ENCODE measurements around the gene RBM24.

RBM24 gene

DNA sequence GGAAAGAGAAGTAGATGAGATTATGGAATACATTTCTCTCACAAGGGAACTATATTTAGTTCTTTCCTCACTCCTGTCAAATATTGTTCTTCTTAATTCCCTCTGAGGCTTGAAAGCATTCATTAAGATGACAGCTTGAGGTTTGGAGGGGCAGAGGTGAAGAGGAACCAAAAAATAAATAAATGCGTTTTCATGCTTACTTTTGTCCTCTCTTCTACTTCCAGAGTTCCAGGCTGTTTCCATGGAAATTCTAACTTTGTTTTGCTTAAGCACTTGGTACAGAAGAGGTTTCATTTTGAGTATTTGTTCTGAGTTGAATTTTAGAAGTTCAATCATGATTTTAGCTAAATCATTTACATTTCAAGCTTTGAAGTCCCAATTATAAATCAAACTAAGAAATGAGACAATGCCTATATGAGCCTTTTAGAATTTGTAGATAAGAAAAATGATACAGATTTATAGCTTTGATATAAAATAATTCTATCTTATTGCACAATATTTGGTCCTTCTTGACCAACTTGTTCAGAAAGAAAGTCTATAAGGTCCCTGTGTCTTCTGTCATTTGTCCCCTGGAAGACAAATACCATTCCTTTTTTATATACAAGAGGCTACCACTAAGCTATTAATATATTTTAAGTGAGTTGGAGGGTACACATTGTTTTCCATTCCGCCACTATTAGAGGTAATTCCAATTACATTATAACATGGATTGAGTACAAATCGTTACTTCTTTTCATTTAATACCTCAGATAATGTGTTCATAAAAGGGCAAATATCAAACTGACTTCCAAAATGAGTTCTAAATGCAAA lies 16.3 kb downstream of the RBM24 start:
- in situ Hi-C loops (cut with MboI; ENCODE audit: low pct_unique_long_range_greater_than_20kb, low sequenced_read_pairs, unreplicated experiment), result no loop called here
- TF ChIP-seq, protein P1, sequence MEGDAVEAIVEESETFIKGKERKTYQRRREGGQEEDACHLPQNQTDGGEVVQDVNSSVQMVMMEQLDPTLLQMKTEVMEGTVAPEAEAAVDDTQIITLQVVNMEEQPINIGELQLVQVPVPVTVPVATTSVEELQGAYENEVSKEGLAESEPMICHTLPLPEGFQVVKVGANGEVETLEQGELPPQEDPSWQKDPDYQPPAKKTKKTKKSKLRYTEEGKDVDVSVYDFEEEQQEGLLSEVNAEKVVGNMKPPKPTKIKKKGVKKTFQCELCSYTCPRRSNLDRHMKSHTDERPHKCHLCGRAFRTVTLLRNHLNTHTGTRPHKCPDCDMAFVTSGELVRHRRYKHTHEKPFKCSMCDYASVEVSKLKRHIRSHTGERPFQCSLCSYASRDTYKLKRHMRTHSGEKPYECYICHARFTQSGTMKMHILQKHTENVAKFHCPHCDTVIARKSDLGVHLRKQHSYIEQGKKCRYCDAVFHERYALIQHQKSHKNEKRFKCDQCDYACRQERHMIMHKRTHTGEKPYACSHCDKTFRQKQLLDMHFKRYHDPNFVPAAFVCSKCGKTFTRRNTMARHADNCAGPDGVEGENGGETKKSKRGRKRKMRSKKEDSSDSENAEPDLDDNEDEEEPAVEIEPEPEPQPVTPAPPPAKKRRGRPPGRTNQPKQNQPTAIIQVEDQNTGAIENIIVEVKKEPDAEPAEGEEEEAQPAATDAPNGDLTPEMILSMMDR (IDR thresholded peaks at IDR 0.05; ENCODE audit: extremely low read depth, insufficient read depth, missing control alignments), result no peak
- DNase-seq (ENCODE audit: low spot score), result no peak

DNA sequence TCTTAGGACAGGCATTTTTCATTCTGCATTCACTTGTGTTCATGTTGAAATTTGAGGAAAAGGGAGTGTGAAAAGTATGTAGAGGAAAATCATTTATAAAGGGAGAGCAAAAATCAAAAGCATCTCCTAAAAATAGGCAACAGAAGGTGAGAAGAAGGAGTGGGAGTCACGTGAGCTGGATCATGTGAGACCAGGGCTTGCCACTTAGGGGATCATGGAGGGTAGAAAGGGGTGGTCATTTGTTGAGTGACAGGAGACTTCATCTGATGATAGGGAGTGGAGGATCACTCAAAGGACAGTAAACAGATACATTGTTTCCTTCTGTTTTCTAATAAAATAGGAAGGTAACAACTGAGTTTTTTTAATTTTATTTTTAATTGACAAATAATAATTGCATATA lies 17.1 kb downstream of the RBM24 start:
- TF ChIP-seq, protein P1 (IDR thresholded peaks at IDR 0.05; ENCODE audit: extremely low read depth, insufficient read depth, missing control alignments), result no peak
- no peak for DNase-seq (ENCODE audit: low spot score)
- in situ Hi-C loops (cut with MboI; ENCODE audit: low pct_unique_long_range_greater_than_20kb, low sequenced_read_pairs, unreplicated experiment), result no loop called here

DNA sequence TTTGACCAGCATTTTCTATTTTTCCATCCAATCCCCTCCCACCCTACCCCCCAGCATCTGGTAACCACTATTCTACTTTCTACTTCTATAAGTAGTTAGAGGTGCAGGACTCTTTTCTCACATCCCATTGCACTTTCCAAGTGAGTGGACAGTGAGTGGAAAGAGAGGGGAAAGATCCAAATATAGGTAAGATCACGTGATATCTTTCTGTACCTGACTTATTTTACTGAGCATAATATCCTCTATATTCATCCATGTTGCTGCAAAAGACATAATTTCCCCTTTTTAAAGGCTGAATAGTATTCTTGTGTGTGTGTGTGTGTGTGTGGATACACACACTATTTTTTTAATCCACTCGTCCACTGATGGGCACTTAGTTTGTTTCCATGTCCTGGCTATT lies 18.1 kb downstream of the RBM24 start:
- no peak for DNase-seq (ENCODE audit: low spot score)
- TF ChIP-seq, protein P1 (IDR thresholded peaks at IDR 0.05; ENCODE audit: extremely low read depth, insufficient read depth, missing control alignments), result no peak
- in situ Hi-C loops (cut with MboI; ENCODE audit: low pct_unique_long_range_greater_than_20kb, low sequenced_read_pairs, unreplicated experiment), result no loop called here

DNA sequence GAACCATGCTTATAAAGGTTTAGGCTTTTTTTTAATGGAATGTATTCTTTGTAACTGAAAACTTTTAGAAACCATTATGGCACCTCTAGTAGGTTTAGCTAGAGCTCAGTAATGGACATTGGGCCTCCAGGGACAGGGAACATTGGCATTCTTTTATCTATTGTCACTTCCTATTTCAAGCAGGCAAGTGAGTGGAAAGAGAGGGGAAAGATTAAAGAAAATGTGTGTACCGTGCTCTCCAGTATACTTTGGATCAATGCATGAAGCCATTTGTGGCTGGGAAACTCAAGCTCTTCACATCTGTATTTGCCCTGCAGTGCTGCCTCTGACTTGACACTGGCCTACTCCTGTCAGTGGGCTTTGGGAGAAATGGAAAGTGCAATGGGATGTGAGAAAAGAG lies 18.6 kb downstream of the RBM24 start:
- TF ChIP-seq, protein P1 (IDR thresholded peaks at IDR 0.05; ENCODE audit: extremely low read depth, insufficient read depth, missing control alignments), result no peak
- no peak for DNase-seq (ENCODE audit: low spot score)
- in situ Hi-C loops (cut with MboI; ENCODE audit: low pct_unique_long_range_greater_than_20kb, low sequenced_read_pairs, unreplicated experiment), result loop anchor here (25.0 kb wide), 1 partner anchor 113 kb away; no protein-coding TSS in a partner anchor

DNA sequence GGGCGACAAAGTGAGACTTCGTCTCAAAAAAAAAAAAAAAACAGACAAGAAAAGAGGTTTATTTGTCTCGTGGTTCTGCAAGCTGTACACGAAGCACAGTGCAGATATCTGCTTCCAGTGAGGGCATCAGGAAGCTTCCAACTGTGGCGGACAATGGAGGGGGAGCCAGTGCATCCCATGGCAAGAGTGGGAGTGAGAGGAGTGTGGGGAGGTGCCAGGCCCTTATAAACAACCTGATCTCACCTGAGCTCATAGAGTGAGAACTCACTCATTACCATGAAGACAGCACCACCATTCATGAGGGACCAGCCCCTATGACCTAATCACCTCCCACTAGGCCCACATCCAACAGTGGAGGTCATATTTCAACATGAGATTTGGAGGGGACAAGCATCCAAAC lies 19.5 kb downstream of the RBM24 start:
- TF ChIP-seq, protein P1 (IDR thresholded peaks at IDR 0.05; ENCODE audit: extremely low read depth, insufficient read depth, missing control alignments), result no peak
- DNase-seq (ENCODE audit: low spot score), result no peak
- in situ Hi-C loops (cut with MboI; ENCODE audit: low pct_unique_long_range_greater_than_20kb, low sequenced_read_pairs, unreplicated experiment), result loop anchor here (25.0 kb wide), 1 partner anchor 112 kb away; no protein-coding TSS in a partner anchor

DNA sequence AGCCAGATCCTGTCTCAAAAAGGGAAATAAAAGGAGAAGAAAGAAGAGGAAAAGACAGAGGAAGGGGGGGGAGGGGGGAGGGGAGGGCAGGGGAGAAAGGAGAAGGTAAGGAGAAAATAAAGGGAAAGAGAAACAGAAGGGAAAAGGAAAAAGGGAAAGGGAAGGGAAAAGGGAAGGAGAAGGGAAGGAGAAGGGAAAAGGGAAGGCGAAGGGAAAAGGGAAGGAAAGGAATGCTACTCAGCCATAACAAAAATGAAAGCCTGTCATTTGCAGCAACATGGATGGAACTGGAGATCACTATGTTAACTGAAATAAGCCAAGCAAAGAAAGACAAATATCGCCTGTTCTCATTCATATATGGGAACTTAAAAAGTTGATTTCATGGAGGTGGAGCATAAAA lies 22.3 kb downstream of the RBM24 start:
- DNase-seq (ENCODE audit: low spot score), result no peak
- TF ChIP-seq, protein P1 (IDR thresholded peaks at IDR 0.05; ENCODE audit: extremely low read depth, insufficient read depth, missing control alignments), result no peak
- in situ Hi-C loops (cut with MboI; ENCODE audit: low pct_unique_long_range_greater_than_20kb, low sequenced_read_pairs, unreplicated experiment), result loop anchor here (25.0 kb wide), 1 partner anchor 109 kb away; no protein-coding TSS in a partner anchor
